EL (cell line): ENCODE measurements around the gene OXCT1.
A peak's percentile ranks its signal among the peaks of the same experiment; 100 is the strongest.

Source experiments
- DNase-seq: peaks from one replicate; pipeline ENCODE4 v3.0.0-alpha.2; 2016

OXCT1 gene

DNA sequence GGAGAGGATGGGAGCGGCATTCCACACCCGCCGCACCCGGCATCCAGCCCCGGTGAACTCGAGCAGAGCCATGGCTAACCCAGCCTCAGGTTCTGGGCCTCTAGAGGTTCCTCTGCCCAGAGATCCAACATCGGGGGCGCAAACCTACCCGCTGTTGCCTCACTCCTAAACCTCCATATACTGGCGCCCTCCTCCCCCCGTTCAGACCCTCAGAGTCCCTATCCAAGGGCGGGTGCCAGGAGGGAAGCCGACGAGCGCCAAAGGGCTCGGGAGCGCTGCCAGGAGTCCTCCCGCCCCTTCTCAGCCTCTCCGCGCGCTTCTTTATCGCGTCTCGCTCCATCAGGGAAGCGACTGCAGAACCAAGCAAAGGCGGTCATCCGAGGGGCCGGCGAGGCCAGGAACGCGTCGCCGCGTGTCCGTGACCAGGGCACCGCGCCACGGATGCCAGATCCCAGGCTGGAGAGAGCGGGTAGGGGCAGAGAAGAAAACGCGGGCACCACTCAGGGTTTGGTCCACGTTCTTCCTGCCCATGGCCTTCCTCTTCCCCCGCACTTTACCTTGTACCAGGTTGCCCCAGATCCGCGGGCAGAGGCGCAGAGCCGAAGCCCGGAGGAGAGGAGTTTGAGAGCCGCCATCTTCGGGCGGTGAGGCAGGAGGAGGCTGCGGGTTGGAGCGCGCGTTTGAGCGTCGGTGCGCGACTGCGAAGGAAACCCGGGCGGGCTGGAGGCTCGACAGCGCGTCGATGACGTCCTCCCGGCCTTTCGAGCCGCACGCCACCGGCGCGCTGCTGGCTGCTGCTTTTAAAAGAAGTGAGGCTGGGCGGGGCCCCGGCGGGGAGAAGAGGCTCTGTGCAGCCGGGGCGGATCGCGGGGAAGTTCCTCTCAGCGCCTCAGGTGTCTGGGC is at the start of gene OXCT1:
OXCT1 (minus strand) TSS at position 702 of the 903 bp plus-strand sequence; CDS start at position 635, 67 bp downstream.
- peak; percentile 88 for DNase-seq

- DNase-seq = no peak
Measured at GRCh38 chr5:41918105-41918504, 47.9 kb upstream of the OXCT1 start.

GRCh38 chr5:41908374-41909079 is 38.3 kb upstream of the OXCT1 start:
- DNase-seq = peak; percentile 41

DNA sequence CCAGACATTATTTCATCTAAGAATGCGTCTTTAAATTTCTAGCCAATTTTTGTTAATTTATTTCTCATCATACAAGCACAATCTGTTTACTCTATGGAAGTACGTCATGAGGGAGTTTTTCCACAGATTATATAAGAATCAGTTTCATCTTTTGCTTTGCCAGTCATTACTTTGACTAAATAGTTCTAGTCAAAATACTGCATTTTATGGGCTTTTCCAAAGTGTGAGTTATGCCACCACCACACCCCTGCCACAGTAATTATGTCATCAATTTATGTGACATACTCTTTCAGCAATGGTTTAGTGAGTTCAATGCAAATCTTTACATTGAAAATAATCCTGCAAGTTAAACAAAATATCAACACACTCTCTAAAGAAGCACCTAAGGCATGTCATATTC is 35.9 kb upstream of the OXCT1 start:
- no peak for DNase-seq

GRCh38 chr5:41903892-41904799 is 33.9 kb upstream of the OXCT1 start, which contains the start of gene RIMOC1:
TSS of gene RIMOC1 (plus strand) at chr5:41904344. CDS start at chr5:41904368, 24 bp downstream.
- peak; percentile 100 for DNase-seq

DNA sequence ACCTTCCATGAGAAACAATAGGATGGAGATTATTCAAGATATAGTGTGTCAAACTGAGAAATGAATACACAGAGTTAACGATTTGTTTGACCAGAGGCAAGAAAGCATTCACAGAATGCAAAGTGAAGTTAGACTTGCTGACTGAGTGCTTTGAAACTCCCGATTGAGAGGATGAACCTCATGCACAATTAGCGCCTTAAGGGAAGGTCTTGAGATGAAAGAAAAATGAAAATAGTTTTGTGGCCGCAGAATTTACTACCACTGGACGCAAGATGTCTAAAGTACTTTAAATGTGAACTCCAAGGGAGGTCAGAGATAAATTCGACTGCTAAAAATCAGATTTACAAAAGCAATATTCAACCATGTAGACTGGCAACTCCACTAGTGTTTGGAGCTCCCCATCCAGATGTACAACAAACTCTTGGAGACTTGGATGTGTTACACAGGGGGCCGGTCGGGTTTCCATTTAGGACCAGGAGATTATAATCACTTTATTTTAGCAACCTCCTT is 33.2 kb upstream of the OXCT1 start:
- no peak for DNase-seq

DNA sequence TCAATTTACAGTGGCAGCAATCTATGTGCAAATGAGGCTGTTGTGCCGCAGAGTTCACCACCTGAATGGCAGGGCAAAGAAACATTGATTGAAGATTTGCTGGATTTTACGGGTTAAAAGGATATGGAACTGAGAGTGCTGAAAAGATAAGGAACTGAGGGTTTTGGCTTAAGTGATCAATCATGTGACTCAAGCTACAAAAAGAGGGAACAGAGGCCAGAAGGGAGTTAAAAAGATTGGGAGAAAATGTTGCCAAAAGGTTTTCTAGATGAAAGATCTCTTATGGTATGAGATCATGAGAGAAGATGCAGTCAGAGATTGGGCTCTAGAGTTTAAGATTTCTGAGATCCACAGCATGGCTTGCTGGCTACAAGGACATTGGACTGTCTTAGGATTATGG is 26.0 kb upstream of the OXCT1 start:
- DNase-seq = no peak

GRCh38 chr5:41893074-41893851 is 23.0 kb upstream of the OXCT1 start:
- DNase-seq = no peak

DNA sequence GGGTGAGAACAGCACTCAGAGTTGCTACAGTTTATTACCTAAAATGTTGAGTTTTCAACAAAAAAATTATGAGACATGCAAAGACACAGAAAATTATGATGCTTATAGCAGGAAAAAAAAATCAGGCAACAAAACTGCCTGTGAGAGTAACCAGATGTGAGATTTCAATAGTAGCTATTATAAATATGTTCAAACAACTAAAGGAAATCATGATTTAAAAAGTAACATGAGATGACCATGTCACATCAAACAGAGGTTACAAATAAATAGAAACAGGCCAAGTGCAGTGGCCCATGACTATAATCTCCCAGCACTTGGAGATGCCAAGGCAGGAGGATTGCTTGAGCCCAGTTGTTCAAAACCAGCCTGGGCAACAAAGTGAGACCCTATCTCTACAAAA is 21.8 kb upstream of the OXCT1 start:
- DNase-seq = no peak

- DNase-seq = no peak
Measured at GRCh38 chr5:41891066-41891707, 21.0 kb upstream of the OXCT1 start.

GRCh38 chr5:41885286-41885685 is 15.1 kb upstream of the OXCT1 start:
- DNase-seq = no peak

DNA sequence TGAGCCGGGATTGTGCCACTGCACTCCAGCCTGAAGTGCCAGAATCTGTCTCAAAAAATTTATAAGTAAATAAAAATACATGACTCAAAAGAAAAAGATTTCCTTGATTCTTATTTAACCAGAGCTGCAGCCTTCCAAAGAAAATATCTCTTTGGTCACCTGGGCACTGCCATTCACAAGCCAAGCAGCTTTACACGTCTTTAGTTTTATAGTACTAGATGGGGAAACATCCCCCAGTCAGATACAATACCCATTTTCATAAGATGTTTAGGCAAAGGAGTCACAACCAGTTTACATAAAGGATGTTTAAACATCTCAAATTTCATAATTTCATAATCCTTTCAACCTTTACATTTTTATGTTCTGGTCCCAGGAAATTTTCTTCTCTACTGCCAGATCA is 13.7 kb upstream of the OXCT1 start:
- DNase-seq = no peak

GRCh38 chr5:41883243-41883642 is 13.0 kb upstream of the OXCT1 start:
- DNase-seq = no peak

DNA sequence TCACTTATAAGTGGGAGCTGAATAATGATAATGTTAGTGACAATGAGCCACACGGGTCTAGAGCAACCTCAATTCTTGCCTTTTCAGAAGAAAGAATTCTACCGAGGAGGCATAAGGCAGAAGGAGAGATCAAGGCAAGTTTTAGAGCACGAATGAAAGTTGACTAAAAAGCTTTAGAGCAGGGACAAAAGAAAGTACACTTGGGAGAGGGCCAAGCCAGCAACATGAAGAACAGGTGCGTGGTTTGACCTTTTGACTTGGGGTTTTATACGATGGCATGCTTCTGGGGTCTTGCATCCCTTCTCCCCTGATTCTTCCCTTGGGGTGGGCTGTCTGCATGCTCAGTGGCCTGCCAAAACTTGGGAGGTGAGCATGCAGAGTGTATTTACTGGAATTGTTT is 12.5 kb upstream of the OXCT1 start:
- DNase-seq = no peak

- DNase-seq = no peak
Measured at GRCh38 chr5:41878643-41879478, 8.6 kb upstream of the OXCT1 start.

GRCh38 chr5:41878173-41878572 is 7.9 kb upstream of the OXCT1 start:
- no peak for DNase-seq

DNA sequence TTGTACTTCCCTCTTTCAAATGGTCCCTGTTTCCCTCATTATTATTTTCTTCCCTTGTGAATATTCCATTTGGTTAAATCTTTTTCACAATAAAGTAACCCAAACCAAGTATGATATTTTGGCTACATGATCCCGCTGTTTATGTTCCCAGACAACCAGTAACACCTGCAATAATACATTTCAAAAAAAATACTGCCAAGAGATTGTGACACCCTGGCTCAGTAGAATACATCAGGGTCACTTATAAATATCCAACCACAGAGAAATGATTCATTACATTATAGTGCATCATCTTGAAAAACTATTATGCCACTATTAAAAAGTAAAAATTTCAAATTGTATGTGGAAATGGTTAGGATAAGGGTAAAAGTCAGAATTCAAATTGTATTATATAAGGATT is 7.2 kb upstream of the OXCT1 start:
- no peak for DNase-seq

DNA sequence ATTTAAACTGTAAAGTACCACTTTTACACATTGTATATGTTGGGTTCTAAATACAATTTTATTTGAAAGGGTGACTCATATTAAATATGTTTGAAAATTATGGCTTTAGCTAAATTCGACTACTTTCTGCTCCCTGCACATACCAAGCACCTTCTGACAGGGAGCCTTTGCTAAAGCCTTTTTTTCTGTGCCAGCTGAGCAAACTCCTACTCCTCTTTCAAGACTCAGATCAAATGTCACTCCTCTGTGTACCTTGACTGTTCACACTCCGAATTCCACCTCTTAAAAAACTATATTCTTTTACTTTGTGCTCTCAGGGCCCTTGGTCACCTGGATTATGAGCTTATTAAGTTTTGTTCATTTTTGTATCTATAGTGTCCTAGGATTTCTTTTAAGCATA is 6.5 kb upstream of the OXCT1 start:
- DNase-seq = no peak

GRCh38 chr5:41875121-41875520 is 4.9 kb upstream of the OXCT1 start:
- no peak for DNase-seq

DNA sequence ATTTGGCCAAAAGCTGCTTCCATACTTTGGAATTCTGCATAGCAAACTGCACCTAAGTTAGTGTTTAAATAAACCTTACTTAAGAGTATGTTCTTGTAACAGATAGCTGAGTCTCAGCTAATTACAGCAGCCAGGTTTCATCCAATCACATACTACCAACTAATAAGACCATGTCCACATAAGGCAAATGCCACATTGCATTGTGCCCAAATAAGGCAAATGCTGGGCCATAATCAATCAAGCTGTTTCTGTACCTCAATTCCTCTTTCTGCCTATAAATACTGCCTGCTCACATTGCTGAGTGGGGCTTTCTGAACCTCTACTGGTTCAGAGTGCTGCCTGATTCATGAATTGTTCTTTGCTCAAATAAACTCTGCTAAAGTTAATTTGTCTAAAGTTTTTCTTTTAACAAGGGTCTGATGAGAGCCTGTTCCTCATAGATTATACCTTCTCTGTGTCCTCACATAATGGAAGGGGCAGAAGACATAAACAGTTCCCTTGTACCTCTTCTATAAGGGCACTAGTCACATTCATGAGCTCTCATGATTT is 4.4 kb upstream of the OXCT1 start:
- no peak for DNase-seq
